GM19043 (cell line): Measurements from ENCODE around the gene OR52E4.

ENCODE experiments used
- ATAC-seq: cut with Tn5 transposase; IDR thresholded peaks from one replicate; pipeline ENCODE4 v1.9.1; 2021; ENCODE audit warnings: low read depth; ENCODE audit not compliant: unreplicated experiment

Gene OR52E4

GRCh38 chr11:5928811-5929210 is 48.4 kb downstream of the OR52E4 start:
- no peak for ATAC-seq

GRCh38 chr11:5929571-5930368 is 49.3 kb downstream of the OR52E4 start:
- no peak for ATAC-seq

DNA sequence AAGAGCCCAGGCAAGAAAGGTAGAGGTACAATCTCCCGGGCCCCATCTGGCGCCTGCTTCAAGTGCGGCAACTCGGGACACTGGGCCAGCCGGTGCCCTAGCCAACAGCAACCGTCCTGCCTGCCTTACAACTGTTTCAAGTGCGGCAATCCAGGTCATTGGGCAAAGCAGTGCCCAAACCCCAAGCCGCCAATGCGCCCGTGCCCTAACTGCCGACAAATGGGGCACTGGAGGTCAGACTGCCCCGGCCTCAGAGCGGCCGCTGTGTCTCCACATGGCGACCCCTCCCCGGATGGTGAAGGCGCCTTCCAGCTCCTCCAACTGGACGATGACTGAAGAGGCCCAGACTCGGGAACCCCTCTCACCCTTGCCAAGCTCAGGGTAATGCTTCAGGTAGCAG is 50.2 kb downstream of the OR52E4 start:
- no peak for ATAC-seq

- ATAC-seq, result no peak
Observed at GRCh38 chr11:5931061-5931460, 50.6 kb downstream of the OR52E4 start.

DNA sequence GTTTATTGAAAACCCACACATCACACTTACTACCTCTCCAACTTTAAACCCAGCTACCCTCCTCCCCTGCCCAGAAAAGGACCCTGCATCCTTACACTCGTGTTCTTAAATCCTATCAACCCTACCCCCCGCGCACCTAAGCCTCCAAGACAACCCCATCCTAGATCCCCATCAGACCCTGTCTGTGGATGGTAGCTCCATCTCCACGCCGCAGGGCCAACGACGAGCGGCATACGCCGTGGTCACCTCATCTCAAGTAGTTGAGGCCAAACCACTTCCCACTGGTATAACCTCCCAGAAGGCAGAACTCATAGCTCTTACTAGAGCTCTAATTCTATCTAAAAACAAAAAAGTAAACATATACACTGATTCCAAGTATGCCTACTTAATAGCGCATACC is 52.2 kb downstream of the OR52E4 start:
- ATAC-seq, result no peak

DNA sequence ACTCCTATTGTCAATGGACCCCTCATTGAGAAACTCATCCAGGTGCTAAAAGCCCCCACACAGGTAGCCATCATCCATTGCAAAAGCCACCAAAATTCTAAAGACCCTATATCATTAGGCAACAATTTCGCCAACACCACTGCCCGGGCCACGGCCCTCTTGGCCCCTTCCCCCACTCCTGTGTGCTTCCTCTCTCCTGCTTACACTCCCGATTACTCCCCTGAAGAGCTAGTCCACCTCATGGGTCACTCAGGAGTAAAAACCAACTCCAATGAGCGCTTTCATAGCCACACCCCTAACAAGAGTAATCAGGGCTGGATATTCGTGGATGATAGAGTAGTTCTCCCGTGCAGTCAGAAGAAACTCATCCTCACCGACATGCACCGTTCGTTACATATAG is 52.7 kb downstream of the OR52E4 start:
- ATAC-seq, result no peak
